ENCODE measurements around the gene GREB1. TPM values are rescaled to one million over a fixed set of nuclear protein-coding genes. Genes with fewer than 3 reads are reported as not detected.
A peak's percentile ranks its signal among the peaks of the same experiment; 100 is the strongest.

Gene GREB1
- total and polyA plus RNA-seq, 2 experiments from 2014 or later, result 12.0 to 35.0 TPM

GRCh38 chr2:11539317-11540147 lies 5.7 kb downstream of the GREB1 start:
- H3K9me2 ChIP-seq (ENCODE audit: insufficient read depth), result no peaks in the 10 kb centered on the region
- DNase-seq (ENCODE audit: low spot score) (peak; percentile 33), ATAC-seq (peak; percentile 59)
- H3K4me3 ChIP-seq, result peak overlapping the region; percentile 42
- no peaks in the 10 kb centered on the region for H3K36me3 ChIP-seq (ENCODE audit: insufficient read depth)
- Mint-ChIP-seq H3K9me3 (no peaks in the 10 kb centered on the region), H3K27me3 (ENCODE audit: insufficient read depth, low read depth, poor library complexity) (peaks cover 22% of the 10 kb centered on the region), H3K27ac (peak overlapping the region; percentile 58; the same call in 1 of the 2 replicates), H3K4me3 (no peak overlapping the region; the same call in 2 of the 3 replicates), H3K36me3 (ENCODE audit: low read depth) (no peaks in the 10 kb centered on the region; the same call in 2 of the 3 replicates), H3K4me1 (peaks cover 58% of the 10 kb centered on the region)
- H3K4me1 ChIP-seq (ENCODE audit: insufficient read depth), result peaks cover 52% of the 10 kb centered on the region
- peak overlapping the region; percentile 73 for H3K4me2 ChIP-seq
- no peaks in the 10 kb centered on the region for H3K27me3 ChIP-seq (ENCODE audit: insufficient read depth)
- H4K20me1 ChIP-seq (replicated peaks; ENCODE audit: insufficient read depth), result peaks cover 10% of the 10 kb centered on the region; the same call in 1 of the 2 replicates
- peak overlapping the region; percentile 75 for H3K27ac ChIP-seq (ENCODE audit: low read depth)
- no peaks in the 10 kb centered on the region for H3F3A ChIP-seq (replicated peaks; ENCODE audit: low read depth)
- no peak overlapping the region for H2AFZ ChIP-seq
- peaks cover 34% of the 10 kb centered on the region for H3K79me2 ChIP-seq (replicated peaks; ENCODE audit: insufficient read depth)
- TF ChIP-seq ZNF462 (CRISPR knock-in tag; IDR thresholded peaks at IDR 0.05), result no peak
- TF ChIP-seq EZH2 (IDR thresholded peaks at IDR 0.05; ENCODE audit: low read depth, unreplicated experiment), result no peak
- no peak for TF ChIP-seq REST (IDR thresholded peaks at IDR 0.05; ENCODE audit: unreplicated experiment)
- TF ChIP-seq ZNF114 (CRISPR knock-in tag; IDR thresholded peaks at IDR 0.05), result no peak
- TF ChIP-seq STAT1 (IDR thresholded peaks at IDR 0.05; ENCODE audit: unreplicated experiment), result no peak
- no peak for TF ChIP-seq POLR2AphosphoS5 (IDR thresholded peaks at IDR 0.05; ENCODE audit: low read depth)
- no peak for TF ChIP-seq JUNB (IDR thresholded peaks at IDR 0.05; ENCODE audit: unreplicated experiment)
- no peak for TF ChIP-seq NANOG (IDR thresholded peaks at IDR 0.05; ENCODE audit: borderline replicate concordance)
- TF ChIP-seq CREB1 (CRISPR knock-in tag; IDR thresholded peaks at IDR 0.05; ENCODE audit: low read depth), result no peak
- no peak for TF ChIP-seq EZH2phosphoT487 (IDR thresholded peaks at IDR 0.05; ENCODE audit: unreplicated experiment)
- no peak for TF ChIP-seq ZNF331 (CRISPR knock-in tag; IDR thresholded peaks at IDR 0.05; ENCODE audit: low read depth)
- TF ChIP-seq, protein P1, sequence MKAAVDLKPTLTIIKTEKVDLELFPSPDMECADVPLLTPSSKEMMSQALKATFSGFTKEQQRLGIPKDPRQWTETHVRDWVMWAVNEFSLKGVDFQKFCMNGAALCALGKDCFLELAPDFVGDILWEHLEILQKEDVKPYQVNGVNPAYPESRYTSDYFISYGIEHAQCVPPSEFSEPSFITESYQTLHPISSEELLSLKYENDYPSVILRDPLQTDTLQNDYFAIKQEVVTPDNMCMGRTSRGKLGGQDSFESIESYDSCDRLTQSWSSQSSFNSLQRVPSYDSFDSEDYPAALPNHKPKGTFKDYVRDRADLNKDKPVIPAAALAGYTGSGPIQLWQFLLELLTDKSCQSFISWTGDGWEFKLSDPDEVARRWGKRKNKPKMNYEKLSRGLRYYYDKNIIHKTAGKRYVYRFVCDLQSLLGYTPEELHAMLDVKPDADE (IDR thresholded peaks at IDR 0.05), result no peak
- TF ChIP-seq CTCF (conservative IDR thresholded peaks at IDR 0.05; ENCODE audit: low read depth in 2 of 2), result no peak
